ENCODE data around the gene CATSPERD.
"Not testable (repeated sequence)": the region's sequence is repeated elsewhere in the genome, so short reads cannot be mapped to it uniquely, and the experiment has no call there.

CATSPERD gene

DNA sequence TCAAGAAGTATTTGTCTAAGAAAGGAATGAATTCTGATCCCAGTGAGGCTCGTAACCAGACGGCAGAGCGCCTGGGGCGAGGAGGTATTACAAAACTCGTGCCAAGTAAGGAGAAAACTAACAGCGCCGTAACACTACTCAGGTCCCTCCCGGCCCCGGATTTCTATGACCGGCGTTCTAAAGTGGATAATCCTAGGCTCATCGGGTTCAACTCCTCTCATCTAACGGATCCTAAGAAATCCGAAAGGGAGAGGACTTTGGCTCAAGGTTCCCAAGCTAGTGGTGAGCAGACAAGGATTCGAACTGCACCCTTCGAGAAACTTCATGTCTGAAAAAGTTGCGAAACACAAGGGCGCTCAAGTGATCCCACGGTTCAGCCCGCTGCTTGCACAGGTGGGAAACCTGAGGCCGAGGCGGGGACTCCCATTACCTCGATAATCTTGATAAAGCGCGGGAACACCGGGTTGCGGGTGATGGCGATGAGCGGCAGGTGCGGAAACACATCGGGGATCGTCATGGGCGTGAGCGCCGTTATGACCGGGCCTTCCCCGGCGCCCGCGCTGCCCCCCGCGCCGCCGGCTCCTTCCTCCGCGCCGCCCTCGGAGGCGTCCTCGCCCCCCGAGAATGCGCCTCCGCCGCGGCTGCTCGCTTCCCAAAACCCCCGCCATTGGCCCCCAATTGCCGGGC is 1.0 kb upstream of the CATSPERD start:
- peak overlapping the region; percentile 92 for H3K4me2 ChIP-seq (ENCODE audit: low read length)
- peak overlapping the region; percentile 88 for H2AFZ ChIP-seq
- H3K27me3 ChIP-seq (ENCODE audit: control insufficient read depth, insufficient read depth, low read length), result no peaks in the 10 kb centered on the region
- H3K9me3 ChIP-seq (ENCODE audit: control insufficient read depth, low read length), result no peaks in the 10 kb centered on the region
- H3K79me2 ChIP-seq, result peaks cover 33% of the 10 kb centered on the region
- H3K4me3 ChIP-seq (ENCODE audit: low read depth, low read length), result peak overlapping the region; percentile 90
- H3K36me3 ChIP-seq (ENCODE audit: control insufficient read depth, insufficient read depth, low read length), result no peaks in the 10 kb centered on the region
- H3K4me1 ChIP-seq, result peaks cover 7% of the 10 kb centered on the region
- H3K27ac ChIP-seq, result peak overlapping the region; percentile 84
- TF ChIP-seq CTCF (IDR thresholded peaks at IDR 0.05), result no peak
- H3K9ac ChIP-seq, result peak overlapping the region; percentile 77

DNA sequence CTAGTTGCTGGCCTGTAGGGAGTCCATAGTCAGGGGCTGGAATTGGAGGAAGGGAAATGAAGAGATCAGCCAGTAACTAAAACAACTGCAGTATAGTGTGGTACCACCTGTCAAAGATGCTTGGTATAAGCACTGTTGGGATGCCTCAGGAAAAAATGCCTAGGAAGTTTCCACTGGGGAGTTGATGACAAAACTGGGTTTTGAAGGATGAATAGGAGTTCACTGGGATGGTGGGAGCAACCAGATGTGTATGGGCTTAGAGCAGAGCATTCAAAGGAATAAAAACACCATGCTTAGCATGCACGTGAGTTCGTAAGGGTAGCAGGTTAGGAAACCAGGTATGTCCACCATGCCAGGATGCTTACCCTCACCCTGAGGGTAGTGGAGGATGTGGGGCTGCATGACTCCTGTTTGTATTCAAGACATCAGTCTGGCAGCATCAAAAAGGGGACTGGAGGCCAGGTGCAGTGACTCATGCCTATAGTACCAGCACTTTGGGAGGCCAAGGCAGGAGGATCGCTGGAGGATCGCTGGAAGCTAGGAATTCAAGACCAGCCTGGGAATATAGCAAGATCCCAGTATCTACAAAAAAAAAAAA is 7.1 kb downstream of the CATSPERD start:
- Histone ChIP-seq H3K9ac (no peak overlapping the region), H3K79me2 (no peaks in the 10 kb centered on the region), H3K36me3 (ENCODE audit: control insufficient read depth, insufficient read depth, low read length) (no peaks in the 10 kb centered on the region), H3K9me3 (ENCODE audit: control insufficient read depth, low read length) (no peaks in the 10 kb centered on the region), H3K4me2 (ENCODE audit: low read length) (no peak overlapping the region), H3K27ac (no peak overlapping the region), H3K4me1 (no peaks in the 10 kb centered on the region), H3K27me3 (ENCODE audit: control insufficient read depth, insufficient read depth, low read length) (no peaks in the 10 kb centered on the region), H2AFZ (no peak overlapping the region), H3K4me3 (ENCODE audit: low read depth, low read length) (no peak overlapping the region)
- no peak for TF ChIP-seq CTCF (IDR thresholded peaks at IDR 0.05)

GRCh38 chr19:5733172-5733571 is 12.7 kb downstream of the CATSPERD start:
- H3K9ac ChIP-seq; H3K4me1 ChIP-seq; H3K9me3 ChIP-seq (ENCODE audit: control insufficient read depth, low read length); H2AFZ ChIP-seq; H3K4me2 ChIP-seq (ENCODE audit: low read length); H3K4me3 ChIP-seq (ENCODE audit: low read depth, low read length); H3K27ac ChIP-seq; H3K27me3 ChIP-seq (ENCODE audit: control insufficient read depth, insufficient read depth, low read length); H3K79me2 ChIP-seq; H3K36me3 ChIP-seq (ENCODE audit: control insufficient read depth, insufficient read depth, low read length): not testable (repeated sequence)

GRCh38 chr19:5738423-5738822 is 18.0 kb downstream of the CATSPERD start:
- Histone ChIP-seq H3K4me3 (ENCODE audit: low read depth, low read length) (no peak overlapping the region), H3K36me3 (ENCODE audit: control insufficient read depth, insufficient read depth, low read length) (no peaks in the 10 kb centered on the region), H3K9ac (no peak overlapping the region), H3K9me3 (ENCODE audit: control insufficient read depth, low read length) (no peaks in the 10 kb centered on the region), H3K27ac (no peak overlapping the region), H3K4me2 (ENCODE audit: low read length) (no peak overlapping the region), H3K4me1 (no peaks in the 10 kb centered on the region), H3K27me3 (ENCODE audit: control insufficient read depth, insufficient read depth, low read length) (no peaks in the 10 kb centered on the region), H3K79me2 (no peaks in the 10 kb centered on the region), H2AFZ (no peak overlapping the region)
- no peak for TF ChIP-seq CTCF (IDR thresholded peaks at IDR 0.05)

DNA sequence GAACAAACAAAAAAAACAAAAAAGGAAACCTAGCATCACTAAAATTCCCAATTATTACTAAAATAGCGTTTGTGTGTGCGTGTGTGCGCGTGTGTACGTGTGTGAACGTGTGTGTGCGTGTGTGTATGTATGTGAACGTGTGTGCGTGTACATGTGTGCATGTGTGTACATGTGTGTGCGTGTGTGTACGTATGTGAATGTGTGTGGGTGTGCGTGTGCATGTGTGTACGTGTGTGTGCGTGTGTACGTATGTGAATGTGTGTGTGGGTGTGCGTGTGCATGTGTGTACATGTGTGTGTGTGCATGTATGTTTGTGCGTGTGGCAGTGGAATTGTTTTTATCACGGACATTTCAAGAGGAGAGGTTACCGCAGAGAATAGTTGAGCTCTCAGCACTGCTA is 21.6 kb downstream of the CATSPERD start:
- no peaks in the 10 kb centered on the region for H3K79me2 ChIP-seq
- no peak overlapping the region for H3K4me2 ChIP-seq (ENCODE audit: low read length)
- no peak overlapping the region for H3K9ac ChIP-seq
- no peak overlapping the region for H3K4me3 ChIP-seq (ENCODE audit: low read depth, low read length)
- H3K36me3 ChIP-seq (ENCODE audit: control insufficient read depth, insufficient read depth, low read length), result no peaks in the 10 kb centered on the region
- TF ChIP-seq CTCF (IDR thresholded peaks at IDR 0.05), result no peak
- H3K4me1 ChIP-seq, result no peaks in the 10 kb centered on the region
- no peaks in the 10 kb centered on the region for H3K27me3 ChIP-seq (ENCODE audit: control insufficient read depth, insufficient read depth, low read length)
- H2AFZ ChIP-seq, result no peak overlapping the region
- H3K27ac ChIP-seq, result no peak overlapping the region
- H3K9me3 ChIP-seq (ENCODE audit: control insufficient read depth, low read length), result no peaks in the 10 kb centered on the region
